Measurements from ENCODE around the gene SPTY2D1. TPM values are rescaled to one million over a fixed set of nuclear protein-coding genes. Genes with fewer than 3 reads are reported as not detected.
"Not testable (repeated sequence)": the region's sequence is repeated elsewhere in the genome, so short reads cannot be mapped to it uniquely, and the experiment has no call there.

The SPTY2D1 gene
- total RNA-seq, 1 experiment from 2014 or later = 10.8 TPM

DNA sequence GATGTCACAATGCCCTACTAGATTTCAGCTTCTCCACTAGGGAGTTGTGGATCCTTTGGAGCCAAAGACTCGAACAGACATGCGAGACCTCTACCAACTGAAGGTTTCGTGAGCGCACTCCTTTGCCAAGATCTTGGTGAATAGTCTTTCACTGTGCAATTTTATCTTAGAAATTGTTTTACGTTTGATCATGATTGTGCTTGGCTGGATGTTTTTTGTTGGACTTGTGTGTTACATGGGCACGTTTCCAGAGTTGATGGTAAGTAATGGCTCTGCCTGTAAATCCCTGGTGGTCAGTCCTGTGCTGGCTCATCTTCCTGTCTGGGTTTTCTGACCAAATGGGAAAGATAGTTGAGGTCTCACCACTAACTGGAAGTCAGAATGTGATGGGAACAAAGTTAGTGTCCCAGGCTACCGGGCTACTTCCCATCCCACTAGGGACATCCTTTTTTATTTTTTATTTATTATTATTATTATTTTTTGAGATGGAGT is 34.4 kb downstream of the SPTY2D1 start, which contains the start of gene MISFA:
Gene MISFA, plus strand, starts transcription at position 51 of the 492 bp plus-strand sequence. Its CDS starts 140 bp downstream, at position 191.
- no peaks in the 10 kb centered on the region for H3K27me3 ChIP-seq (ENCODE audit: control insufficient read depth, insufficient read depth, low read length)
- no peak within 1 kb of the TSS for H3K4me3 ChIP-seq (ENCODE audit: insufficient read depth, low read depth, low read length)
- no peak for DNase-seq
- H3K36me3 ChIP-seq (replicated peaks; ENCODE audit: control insufficient read depth, insufficient read depth, low read length) = peaks cover 1% of the 10 kb centered on the region; the same call in 1 of the 2 replicates

DNA sequence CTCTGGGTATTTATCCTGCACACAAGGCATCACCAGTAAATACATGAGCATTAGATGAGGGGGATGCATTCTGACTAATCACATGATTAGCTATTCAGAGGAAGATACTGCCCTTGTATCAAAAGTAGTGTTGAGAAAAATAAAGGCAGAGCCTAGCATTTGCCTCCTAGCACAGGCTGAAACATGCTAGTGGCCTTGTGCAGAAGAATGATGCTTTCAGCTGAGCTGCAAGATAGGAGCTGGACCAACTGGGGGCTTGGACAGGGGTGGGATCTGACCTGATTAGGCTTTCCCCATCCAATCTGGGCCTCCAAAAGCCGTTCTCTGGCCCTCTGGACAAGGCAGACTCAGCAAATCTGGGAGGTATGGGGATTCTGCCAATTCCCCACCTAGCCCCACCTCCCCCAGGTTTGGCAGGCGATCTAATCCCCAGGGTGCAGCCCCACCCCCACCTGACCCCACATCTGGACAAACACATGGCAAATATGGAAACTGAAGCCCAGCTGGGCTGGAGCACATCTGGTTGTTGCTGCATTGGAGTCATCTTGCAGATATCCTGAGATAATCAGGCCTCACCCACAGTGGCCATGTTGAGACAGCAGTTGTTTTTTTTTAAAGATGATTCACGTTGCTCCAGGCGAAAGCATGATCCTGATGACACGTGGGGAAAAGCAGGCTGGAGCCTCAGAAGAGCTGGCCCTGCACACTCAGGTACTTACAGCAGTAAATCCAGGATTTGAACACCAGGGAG is 39.0 kb downstream of the SPTY2D1 start:
- no peaks in the 10 kb centered on the region for H3K27me3 ChIP-seq (ENCODE audit: control insufficient read depth, insufficient read depth, low read length)
- peaks cover 1% of the 10 kb centered on the region; the same call in 1 of the 2 replicates for H3K36me3 ChIP-seq (replicated peaks; ENCODE audit: control insufficient read depth, insufficient read depth, low read length)
- DNase-seq = no peak
- no peak overlapping the region for H3K4me3 ChIP-seq (ENCODE audit: insufficient read depth, low read depth, low read length)

DNA sequence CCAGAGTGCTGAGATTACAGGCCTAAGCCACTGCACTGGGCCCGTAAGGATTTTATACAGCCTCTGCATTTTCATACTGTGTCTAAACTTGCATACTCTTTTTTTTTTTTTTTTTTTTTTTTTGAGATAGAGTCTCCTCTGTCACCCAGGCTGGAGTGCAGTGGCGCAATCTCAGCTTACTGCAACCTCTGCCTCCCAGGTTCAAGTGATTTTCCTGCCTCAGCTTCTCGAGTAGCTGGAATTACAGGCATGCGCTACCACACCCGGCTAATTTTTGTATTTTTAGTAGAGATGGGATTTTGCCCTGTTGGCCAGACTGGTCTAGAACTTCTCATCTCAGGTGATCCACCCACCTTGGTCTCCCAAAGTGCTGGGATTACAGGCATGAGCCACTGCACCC is 40.1 kb downstream of the SPTY2D1 start:
- not testable (repeated sequence) for H3K36me3 ChIP-seq (replicated peaks; ENCODE audit: control insufficient read depth, insufficient read depth, low read length); DNase-seq

DNA sequence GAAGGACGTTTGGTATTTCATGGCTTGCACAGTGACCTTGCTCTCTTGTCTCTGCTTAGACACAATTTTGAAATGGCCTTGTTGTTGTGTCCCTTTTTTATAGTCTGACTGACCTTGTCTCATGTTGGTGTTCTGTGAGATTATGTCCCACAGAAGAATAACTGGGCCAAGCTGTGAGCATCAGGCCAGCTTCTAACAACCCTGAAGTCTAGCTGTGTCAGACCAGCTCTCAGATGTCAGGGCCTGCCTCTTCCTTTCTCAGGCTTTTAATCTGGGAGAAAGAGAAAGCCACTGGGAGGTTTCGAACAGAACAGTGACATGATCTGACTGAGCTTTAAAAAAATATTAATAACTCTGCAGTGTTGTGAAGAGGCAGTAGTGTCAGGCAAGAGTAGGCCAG is 43.6 kb downstream of the SPTY2D1 start:
- no peak for DNase-seq
- Histone ChIP-seq H3K27me3 (ENCODE audit: control insufficient read depth, insufficient read depth, low read length) (no peaks in the 10 kb centered on the region), H3K4me3 (ENCODE audit: insufficient read depth, low read depth, low read length) (no peak overlapping the region), H3K36me3 (replicated peaks; ENCODE audit: control insufficient read depth, insufficient read depth, low read length) (no peaks in the 10 kb centered on the region)

More for the DNA sequence above, 40.1 kb downstream of the SPTY2D1 start:
- not testable (repeated sequence) for H3K27me3 ChIP-seq (ENCODE audit: control insufficient read depth, insufficient read depth, low read length); H3K4me3 ChIP-seq (ENCODE audit: insufficient read depth, low read depth, low read length)

DNA sequence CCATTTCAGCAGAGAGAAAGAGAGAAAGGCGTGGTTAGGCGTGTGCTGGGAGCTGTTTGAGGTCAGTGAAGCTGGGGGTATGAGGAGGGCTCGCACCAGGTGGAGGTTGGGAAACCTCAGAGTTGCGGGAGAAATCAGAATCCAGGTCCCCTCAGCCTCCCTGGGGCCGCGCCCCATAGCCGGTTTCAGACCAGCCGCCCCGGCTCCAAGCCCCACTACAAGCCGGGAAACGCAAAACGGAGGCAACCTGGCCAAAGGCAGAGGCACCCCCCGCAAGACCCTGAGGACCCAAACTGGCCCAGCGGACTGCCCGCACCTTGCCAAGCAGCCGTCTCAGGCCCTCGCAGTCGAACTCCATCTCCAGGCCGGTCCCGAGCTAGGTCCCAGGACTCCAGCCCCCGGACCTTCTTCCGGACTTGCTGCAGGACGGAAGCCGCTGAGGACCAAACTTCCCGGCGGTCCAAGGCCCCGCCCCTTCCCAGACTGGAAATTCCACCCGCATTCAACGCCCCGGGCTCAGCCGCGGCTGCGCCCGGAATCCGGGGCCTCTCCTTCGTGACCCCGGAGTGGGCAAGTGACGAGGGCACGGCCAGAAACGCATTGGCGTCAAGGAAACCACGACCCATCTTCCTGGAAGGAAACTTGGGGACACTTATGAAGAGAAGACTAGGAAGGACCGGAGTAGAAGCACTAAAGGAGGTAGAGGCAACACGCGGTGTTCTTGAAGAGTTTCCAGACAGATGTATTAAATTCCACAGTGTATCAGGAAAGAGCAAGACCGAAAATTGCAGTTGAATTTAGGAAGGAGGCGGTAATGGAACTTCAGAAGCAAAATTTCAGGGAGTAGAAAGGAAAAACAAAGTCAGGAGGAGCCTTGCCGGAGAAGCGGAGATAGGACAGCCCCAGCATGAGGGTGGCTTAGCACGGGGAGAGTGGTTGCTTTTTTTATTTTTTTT is 45.6 kb downstream of the SPTY2D1 start, which contains the start of gene UEVLD:
Gene UEVLD, minus strand, starts transcription at position 438 of the 956 bp plus-strand sequence. Its CDS starts 80 bp downstream, at position 358.
- Histone ChIP-seq H3K4me3 (ENCODE audit: insufficient read depth, low read depth, low read length) (peak within 1 kb of the TSS; percentile 83), H3K36me3 (replicated peaks; ENCODE audit: control insufficient read depth, insufficient read depth, low read length) (no peaks in the 10 kb centered on the region), H3K27me3 (ENCODE audit: control insufficient read depth, insufficient read depth, low read length) (no peaks in the 10 kb centered on the region)
- DNase-seq = peak; percentile 94

GRCh38 chr11:18581825-18582224 is 52.3 kb downstream of the SPTY2D1 start:
- Histone ChIP-seq H3K27me3 (ENCODE audit: control insufficient read depth, insufficient read depth, low read length) (no peaks in the 10 kb centered on the region), H3K36me3 (replicated peaks; ENCODE audit: control insufficient read depth, insufficient read depth, low read length) (peaks cover 1% of the 10 kb centered on the region), H3K4me3 (ENCODE audit: insufficient read depth, low read depth, low read length) (no peak overlapping the region)
- no peak for DNase-seq

DNA sequence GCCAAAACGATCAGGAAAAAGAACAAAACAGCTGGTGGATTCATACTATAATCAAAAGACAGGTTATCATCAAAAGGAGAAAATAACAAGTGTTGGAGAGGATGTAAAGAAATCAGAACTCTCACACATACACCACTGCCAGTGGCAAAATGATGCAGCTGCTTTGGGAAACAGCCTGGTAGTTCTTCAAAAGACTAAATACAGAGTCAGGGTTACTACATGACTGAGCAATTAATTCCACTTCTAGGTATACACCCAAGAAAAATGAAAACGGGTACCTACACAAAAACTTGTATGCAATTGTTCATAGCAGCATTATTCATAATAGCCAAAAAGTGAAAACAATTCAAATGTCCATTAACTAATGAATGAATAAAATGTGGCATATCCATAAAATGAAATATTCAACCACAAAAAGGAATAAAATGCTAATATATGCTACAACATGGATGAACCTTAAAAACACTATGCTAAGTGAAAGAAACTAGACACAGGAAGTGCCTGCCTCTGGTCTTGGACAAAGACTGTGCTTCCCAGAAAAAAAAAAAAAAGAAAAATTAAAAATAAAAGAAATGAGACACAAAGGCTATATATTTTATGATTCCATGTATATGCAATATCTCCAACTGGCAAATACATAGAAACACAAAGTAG is 53.9 kb downstream of the SPTY2D1 start:
- Histone ChIP-seq H3K27me3 (ENCODE audit: control insufficient read depth, insufficient read depth, low read length) (no peaks in the 10 kb centered on the region), H3K4me3 (ENCODE audit: insufficient read depth, low read depth, low read length) (no peak overlapping the region), H3K36me3 (replicated peaks; ENCODE audit: control insufficient read depth, insufficient read depth, low read length) (peaks cover 1% of the 10 kb centered on the region)
- no peak for DNase-seq

DNA sequence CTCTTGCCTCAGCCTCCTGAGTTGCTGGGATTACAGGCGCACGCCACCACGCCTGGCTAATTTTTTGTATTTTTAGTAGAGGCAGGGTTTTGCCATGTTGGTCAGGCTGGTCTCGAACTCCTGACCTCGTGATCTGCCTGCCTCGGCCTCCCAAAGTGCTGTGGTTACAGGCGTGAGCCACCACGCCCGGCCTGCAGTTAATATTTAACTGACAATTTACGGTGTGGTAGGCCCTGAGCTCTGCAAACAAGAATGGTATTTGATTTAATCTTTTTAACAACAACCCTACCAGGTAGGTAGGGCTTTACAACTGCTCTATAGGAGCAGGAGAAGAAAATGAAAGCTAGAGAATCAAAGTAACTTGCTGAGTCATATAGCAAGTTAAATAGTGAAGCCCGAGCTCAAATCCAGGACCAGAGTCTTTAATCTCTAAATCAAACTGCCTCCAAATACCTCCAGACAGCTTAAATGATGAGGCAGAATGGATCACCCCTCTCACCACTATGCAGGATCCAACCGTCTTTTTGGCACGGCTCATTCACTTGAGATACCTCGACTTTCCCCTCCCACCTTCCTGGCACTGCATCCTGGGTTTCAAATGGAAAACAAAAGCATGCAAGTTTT is 55.1 kb downstream of the SPTY2D1 start:
- DNase-seq = no peak
- Histone ChIP-seq H3K27me3 (ENCODE audit: control insufficient read depth, insufficient read depth, low read length) (no peaks in the 10 kb centered on the region), H3K4me3 (ENCODE audit: insufficient read depth, low read depth, low read length) (no peak overlapping the region), H3K36me3 (replicated peaks; ENCODE audit: control insufficient read depth, insufficient read depth, low read length) (peaks cover 1% of the 10 kb centered on the region)

DNA sequence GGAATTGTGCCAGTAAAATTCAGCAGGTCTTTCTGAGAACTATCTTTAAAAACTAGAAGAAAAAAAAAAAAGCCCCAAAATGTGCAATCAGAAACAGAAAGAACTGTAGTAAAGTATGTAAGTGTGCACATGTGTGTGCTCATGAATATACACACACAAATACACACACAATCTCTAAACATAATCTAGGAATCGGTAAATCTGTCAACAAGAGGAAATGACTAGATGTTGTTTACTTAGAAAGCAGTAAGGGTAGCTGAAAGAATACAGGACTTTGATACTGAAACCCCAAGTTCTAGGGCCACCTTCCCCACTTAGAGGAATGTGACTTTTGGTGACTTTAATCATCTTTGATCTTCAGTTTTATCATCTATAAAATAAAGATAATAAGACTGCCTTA is 58.8 kb downstream of the SPTY2D1 start:
- no peak overlapping the region for H3K4me3 ChIP-seq (ENCODE audit: insufficient read depth, low read depth, low read length)
- no peak for DNase-seq
- H3K27me3 ChIP-seq (ENCODE audit: control insufficient read depth, insufficient read depth, low read length) = no peaks in the 10 kb centered on the region
- H3K36me3 ChIP-seq (replicated peaks; ENCODE audit: control insufficient read depth, insufficient read depth, low read length) = peaks cover 1% of the 10 kb centered on the region

GRCh38 chr11:18567081-18567480 is 67.1 kb downstream of the SPTY2D1 start:
- Histone ChIP-seq H3K27me3 (ENCODE audit: control insufficient read depth, insufficient read depth, low read length) (no peaks in the 10 kb centered on the region), H3K36me3 (replicated peaks; ENCODE audit: control insufficient read depth, insufficient read depth, low read length) (no peaks in the 10 kb centered on the region; the same call in none of the 2 replicates), H3K4me3 (ENCODE audit: insufficient read depth, low read depth, low read length) (no peak overlapping the region)
- no peak for DNase-seq

GRCh38 chr11:18566406-18566805 is 67.7 kb downstream of the SPTY2D1 start:
- DNase-seq = no peak
- H3K27me3 ChIP-seq (ENCODE audit: control insufficient read depth, insufficient read depth, low read length) = no peaks in the 10 kb centered on the region

DNA sequence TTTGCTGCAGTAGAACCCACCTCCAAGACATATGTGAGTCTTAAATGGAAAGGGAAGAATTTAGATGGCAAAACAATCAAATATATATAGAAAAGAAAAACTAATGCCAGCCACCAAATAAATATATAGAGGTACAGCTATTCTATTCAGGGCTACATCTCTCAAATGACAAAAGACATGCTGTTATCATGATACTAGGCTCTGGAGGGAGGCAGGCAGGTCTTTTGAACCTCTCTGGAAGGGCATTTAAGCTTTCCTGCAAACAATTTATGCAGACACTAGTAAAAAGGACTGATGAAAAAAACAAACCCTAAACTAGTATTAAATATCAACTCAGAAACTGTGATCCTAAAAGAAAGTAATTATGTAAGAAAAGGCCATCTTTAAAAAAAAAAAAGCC is 70.0 kb downstream of the SPTY2D1 start:
- Histone ChIP-seq H3K4me3 (ENCODE audit: insufficient read depth, low read depth, low read length) (no peak overlapping the region), H3K27me3 (ENCODE audit: control insufficient read depth, insufficient read depth, low read length) (no peaks in the 10 kb centered on the region), H3K36me3 (replicated peaks; ENCODE audit: control insufficient read depth, insufficient read depth, low read length) (no peaks in the 10 kb centered on the region)
- DNase-seq = peak; percentile 14

More at GRCh38 chr11:18566406-18566805, 67.7 kb downstream of the SPTY2D1 start:
- no peak overlapping the region for H3K4me3 ChIP-seq (ENCODE audit: insufficient read depth, low read depth, low read length)
- no peaks in the 10 kb centered on the region; the same call in none of the 2 replicates for H3K36me3 ChIP-seq (replicated peaks; ENCODE audit: control insufficient read depth, insufficient read depth, low read length)

- DNase-seq = no peak
- no peaks in the 10 kb centered on the region for H3K27me3 ChIP-seq (ENCODE audit: control insufficient read depth, insufficient read depth, low read length)
- H3K36me3 ChIP-seq (replicated peaks; ENCODE audit: control insufficient read depth, insufficient read depth, low read length) = no peaks in the 10 kb centered on the region
- no peak overlapping the region for H3K4me3 ChIP-seq (ENCODE audit: insufficient read depth, low read depth, low read length)
These were observed 70.9 kb downstream of the SPTY2D1 start for GRCh38 chr11:18563090-18563730.

All from H7 (cell line).